ENCODE data around the gene TOLLIP.
"Not testable (repeated sequence)": the region's sequence is repeated elsewhere in the genome, so short reads cannot be mapped to it uniquely, and the experiment has no call there.

The TOLLIP gene

DNA sequence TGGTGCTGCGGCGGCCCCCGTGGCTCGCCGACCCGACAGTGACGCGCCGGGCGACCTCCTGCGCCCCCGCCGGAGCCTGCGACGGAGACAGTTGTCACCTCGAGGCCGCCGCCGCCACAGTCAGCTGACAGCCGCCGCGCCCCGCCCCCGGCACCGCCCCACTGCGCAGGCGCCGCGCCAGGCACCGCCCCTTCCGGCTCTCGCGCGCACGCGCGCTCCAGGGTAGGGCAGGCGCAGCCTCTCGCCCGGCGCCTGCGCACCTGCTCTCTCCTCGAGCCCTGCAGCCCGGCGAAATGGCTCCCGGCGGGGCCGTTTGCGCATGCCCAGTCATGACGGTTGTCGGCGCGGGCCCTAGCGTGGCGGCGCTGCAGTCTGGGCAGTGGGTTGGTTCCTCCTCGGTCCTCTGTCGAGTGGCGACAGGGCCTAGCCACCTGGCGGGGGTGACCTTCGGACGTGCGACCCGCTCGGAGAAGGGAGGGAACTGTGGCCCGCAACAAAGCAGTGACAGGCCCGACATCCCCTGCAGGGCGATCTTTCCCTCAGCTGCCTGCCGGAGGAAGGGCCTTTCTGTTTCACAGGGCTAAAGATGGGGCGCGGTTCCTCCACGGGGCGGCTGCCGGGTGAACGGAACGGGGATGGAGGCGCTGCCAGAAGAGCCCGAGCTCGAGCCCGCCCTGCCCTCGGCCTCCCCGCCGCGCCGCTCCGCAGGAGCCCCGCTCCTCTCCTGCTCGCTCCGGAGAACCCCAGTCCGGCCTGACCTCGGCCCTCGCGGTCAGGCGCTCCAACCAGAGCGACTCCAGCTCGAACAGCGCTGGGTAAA is at the start of gene TOLLIP:
TSS of gene TOLLIP (minus strand) at position 135 of the 820 bp plus-strand sequence. CDS start at position 1, 134 bp downstream.
- DNase-seq (ENCODE audit: low spot score), result peak; percentile 100

DNA sequence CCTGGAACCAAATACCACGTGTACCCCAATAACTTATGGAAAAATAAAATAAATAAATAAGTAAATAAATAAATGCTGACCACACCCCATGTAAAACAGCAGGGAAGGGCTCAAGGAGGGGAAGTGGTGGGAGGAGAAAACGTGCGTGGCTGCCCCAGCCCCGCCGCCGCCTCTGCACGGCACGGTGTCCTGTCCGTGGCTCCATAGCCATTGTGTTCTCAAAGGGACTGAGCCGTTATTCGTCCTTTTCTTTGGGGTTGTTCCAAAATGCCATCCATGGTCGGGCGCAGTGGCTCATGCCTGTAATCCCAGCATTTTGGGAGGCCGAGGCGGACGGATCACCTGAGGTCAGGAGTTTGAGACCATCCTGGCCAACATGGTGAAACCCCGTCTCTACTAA is 49.5 kb upstream of the TOLLIP start:
- DNase-seq (ENCODE audit: low spot score), result not testable (repeated sequence)

DNA sequence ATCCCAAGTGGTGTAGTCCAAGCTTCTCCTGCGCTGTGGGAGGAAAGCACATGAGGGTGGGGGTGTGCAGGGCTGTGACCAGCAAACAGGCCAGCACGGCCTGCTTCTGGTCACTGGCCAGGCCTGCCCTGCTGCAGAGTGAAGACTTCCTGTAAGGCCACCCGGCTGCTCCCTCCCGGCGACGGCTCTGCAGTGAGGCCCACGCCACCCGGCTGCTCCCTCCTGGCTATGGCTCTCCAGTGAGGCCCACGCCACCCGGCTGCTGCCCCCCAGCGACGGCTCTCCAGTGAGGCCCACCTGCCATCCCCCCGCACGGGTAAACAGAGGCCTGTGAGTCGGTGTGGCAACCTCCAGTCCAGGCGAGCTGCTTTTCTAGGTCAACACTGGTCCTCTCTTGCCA is 48.9 kb upstream of the TOLLIP start:
- DNase-seq (ENCODE audit: low spot score), result peak; percentile 26

DNA sequence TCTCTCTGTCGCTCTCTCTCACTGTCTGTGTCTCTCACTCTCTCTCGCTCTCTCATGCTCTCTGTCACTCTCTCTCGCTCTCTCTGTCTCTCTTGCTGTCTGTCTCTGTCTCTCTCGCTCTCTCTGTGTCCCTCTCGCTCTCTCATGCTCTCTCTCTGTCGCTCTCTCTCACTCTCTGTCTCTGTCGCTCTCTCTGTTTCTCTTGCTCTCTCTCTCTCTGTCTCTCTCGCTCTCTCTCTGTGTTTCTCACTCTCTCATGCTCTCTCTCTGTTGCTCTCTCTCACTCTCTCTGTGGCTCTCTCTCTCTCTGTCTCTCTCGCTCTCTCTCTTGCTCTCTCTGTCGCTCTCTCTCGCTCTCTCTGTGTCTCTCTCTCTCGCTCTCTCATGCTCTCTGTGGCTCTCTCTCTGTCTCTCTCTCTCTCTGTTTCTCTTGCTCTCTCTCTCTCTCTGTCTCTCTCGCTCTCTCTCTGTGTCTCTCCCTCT is 47.1 kb upstream of the TOLLIP start:
- no peak for DNase-seq (ENCODE audit: low spot score)

DNA sequence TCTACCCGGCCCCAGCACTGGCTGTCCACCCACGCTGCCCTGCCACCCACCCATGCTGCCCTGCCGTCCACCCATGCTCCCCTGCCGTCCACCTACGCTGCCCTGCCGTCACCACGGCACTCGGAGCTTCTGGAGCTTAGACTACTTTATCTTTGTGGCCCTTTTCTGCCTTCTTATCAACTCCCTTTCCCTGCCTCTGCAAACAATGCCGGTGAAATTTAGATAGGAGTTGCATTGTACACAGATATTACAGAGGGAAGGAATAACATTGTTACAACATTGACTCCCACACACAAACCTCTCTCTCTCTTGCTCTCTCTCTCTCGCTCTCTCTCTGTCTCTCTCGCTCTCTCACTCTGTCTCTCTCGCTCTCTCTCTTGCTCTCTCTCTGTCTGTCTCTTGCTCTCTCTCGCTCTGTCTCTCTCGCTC is 46.6 kb upstream of the TOLLIP start:
- DNase-seq (ENCODE audit: low spot score), result no peak

DNA sequence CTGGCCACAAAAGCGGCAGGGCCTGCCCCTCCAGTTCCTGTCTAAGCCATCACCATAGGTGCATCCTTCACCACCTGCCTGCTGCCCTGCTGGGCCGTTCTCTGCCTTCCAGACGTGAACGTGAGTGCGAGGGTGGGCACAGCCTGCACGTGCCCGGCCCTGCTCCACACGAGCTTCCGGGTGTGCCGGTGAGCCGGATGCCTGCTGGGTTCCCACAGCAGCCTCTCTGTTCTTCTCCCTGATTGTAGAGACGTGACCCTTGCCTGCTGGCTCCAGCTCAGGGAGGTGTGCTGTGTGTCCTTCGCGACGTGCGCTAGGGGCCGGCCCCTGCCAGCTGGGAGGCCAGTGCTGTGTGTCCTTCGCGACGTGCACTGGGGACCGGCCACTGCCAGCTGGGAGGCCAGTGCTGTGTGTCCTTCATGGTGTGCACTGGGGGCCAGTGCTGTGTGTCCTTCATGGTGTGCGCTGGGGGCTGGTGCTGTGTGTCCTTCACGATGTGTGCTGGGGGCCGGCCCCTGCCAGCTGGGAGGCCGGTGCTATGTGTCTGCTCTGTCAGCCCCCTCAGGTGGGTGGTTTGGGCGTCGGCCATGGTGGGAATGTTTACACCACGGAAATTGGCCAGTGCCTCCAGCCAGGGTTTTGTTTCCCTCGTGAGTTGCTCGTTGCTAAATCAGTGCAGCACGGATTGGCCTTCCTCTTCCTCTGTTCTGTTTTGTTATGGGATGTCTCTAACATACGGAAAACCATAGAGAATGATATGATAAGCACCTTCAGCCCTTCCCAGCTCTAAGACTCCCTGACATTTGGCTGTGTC is 44.9 kb upstream of the TOLLIP start:
- no peak for DNase-seq (ENCODE audit: low spot score)

DNA sequence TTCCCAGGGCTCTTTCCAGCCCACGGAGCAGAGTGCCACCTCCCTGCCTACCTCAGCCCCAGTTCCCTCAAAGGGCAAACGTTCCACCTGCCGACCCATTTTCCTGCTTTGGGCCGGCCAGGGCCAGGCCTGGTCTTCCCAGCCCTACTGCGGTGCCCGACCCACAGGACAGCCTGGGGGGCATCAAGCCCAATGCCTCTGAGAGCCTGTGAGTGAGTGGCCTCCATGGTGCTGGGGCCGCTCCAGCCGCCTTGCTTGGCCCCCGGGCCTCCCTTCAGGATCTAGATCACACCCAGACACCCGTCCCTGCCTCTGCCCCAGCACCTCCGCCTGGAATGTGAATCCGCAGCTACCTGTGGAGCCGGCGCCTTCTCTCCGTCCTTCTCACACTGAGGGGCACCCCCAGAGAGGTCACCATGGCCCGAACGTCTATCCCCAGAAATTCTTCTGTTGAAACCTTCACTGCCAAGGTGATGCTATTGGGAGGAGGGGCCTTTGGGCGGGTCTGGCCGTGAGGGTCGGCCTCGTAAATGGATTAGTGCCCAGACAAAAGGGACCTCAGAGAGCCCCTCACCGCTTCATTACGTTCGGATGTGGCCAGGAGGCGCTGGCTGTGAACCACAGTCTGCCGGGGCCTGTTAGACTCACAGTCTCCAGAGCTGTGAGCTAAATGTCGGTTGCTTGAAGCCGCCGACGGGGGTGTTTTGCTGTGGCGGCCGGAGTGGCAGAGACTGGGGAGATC is 44.1 kb upstream of the TOLLIP start:
- DNase-seq (ENCODE audit: low spot score), result no peak

DNA sequence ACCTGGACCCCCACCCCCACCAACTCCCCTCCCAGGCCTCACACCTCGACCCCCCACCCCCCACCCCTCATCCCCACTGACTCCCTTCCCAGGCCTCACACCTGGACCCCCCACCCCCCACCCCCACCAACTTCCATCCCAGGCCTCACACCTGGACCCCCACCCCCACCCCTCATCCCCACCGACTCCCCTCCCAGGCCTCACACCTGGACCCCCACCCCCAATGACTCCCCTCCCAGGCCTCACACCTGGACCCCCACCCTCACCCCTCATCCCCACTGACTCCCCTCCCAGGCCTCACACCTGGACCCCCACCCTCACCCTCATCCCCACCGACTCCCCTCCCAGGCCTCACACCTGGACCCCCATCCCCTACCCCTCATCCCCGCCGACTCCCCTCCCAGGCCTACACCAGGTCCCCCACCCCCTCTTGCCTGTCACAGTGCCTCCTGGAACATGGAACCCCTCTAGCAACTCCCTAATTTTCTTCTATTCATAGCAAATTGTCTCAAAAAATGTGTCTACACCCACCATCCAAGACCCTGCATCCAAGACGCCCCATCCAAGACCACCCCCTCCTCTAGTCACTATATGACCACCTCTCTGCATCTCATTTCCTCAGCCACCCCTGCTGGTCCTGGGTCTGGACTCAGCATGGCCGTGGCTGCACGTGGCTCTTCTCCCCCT is 43.4 kb upstream of the TOLLIP start:
- DNase-seq (ENCODE audit: low spot score), result no peak

DNA sequence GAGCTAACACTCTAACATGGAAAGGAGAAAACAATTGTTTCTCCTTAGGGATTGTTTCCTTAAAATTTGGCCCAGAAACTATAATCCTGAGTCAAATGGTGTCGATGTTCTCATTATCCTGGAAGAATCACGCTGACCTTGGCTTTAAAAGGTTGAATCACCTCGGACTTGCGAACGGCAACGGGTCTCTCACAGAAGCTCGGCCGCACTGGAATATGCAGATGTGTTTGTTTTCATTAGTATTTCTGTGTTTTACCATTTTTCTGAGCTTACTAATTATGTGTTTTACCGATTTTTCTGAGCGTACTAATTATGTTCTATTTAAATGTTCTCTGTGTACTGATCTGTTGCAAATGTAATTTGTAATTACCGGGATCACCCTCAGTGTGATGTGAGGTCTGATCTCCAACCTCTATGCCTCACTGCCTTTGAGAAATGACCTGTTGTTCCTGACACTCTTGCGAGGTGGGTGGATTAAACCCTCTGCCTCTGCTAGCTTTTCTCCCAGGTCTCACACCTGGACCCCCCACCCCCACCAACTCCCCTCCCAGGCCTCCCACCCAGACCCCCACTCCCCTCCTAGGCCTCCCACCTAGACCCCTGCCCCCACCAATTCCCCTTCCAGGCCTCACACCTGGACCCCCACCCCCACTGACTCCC is 42.0 kb upstream of the TOLLIP start:
- no peak for DNase-seq (ENCODE audit: low spot score)

DNA sequence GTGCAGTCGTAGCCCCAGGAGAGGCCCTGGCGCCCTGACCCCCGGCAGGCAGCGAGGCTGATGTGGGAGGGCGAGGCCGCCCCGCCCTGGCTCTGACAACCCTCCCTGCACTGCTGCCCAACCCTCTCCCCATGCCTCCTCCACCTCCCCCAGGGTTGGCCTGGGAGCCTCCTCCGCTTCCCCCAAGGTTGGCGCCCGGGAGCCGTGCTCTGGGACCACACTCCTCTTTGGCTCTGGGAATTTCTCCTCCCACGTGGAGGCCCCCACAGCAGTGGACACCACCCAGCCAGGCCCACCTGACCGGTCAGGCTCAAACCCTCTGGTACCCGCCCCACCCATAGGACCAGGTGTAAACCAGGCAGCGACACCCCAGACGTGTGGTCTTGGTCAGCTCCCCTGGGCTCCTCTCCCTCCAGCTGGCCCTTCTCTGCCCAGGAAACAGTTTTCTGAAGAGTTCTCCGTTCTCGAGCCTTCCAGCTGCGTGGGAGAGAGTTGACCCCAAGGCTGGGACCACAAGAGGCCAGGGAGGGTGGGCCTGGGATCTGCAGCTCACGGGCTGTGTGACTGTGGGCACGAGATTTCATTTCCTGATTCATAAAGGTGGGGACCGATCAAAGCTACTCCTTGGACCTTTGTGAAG is 40.8 kb upstream of the TOLLIP start:
- no peak for DNase-seq (ENCODE audit: low spot score)

DNA sequence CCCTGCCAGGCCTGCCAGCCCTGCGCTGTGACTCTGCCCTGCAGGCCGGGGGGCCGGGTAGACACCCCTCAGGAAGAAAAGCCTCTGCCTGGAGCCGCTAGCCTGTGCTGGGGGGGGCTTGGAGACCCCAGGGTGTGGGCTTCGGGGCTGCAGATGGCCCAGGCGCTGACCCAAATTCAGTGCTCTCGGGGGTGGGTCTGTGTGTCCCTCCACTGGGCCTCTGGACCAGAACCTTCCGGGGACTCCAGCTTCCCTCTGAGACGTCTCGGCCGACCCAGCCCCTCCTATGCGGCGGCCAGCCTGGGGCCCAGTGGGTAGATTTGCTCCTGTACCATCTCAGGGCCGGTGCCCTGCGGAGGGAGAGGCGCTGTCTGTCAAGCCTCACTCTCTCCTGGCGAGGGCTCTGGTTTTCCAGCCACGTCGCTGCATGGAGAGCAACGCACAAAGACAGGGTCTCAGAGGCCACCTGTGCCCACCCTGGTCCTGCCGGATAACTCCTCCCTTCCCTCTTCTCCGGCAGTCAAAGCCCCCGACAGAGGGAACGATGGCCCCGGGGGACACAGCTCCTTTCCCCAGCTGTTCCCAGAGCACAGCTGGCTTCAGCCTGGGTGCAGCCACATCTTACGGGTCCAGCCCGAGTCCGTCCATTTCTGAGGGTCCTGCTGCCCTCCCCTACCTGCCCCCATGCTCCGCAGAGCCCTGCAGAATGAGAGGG is 40.1 kb upstream of the TOLLIP start:
- no peak for DNase-seq (ENCODE audit: low spot score)

DNA sequence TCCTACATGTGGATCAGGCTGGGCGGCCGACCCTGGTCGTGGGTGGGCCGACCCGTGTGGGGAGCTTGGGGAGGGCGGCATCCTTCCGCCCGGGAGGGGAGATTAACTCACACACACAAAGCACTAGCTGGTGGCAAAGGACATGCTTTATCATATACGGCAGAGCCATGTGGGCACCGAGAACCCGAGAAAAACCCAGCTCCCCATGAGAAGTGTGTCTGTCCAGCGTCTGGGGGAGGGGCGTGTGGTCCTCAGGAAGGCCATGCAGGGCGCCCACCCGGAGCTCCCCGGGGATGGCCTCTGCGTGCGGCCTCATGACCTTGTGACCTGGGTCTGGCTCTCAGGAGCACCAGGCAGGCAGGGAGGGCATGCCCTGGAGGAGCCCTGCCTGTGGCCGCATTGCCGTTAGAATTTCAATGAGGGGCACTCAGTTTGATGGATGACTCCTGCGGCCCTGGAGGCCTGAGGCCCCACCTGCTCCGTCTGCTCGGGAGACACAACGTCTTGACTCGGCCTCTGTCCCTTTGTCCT is 39.4 kb upstream of the TOLLIP start:
- no peak for DNase-seq (ENCODE audit: low spot score)

DNA sequence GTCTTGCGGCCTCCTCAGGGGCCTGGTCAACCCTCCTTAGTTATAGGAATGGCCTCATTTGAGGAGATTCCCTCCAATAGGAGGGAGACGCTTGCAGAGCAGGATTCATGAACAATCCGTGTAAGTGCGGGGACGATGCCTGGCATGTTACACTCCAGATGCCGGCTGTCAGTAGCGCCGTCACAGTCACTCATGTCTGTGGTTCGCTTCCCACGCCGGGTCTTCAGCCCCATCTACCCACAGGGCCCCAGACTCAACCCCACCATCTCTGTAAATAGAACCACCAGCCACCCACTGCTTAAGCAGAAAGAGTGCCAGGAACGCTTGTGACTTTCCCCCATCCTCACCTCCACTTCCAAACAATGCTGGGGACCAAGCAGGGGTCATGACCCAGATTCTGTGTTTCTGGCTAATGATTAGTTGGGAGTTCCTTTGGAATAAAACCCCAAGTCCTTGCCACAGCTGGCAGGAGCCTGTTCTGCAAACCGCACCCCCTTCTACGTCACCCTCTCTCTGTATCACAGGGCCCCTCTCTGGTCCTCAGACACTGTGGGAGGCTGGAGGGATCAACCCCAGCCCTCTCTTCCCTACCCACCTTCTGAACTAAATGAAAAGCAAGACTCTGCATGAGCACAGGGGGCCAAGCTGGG is 38.8 kb upstream of the TOLLIP start:
- DNase-seq (ENCODE audit: low spot score), result no peak

DNA sequence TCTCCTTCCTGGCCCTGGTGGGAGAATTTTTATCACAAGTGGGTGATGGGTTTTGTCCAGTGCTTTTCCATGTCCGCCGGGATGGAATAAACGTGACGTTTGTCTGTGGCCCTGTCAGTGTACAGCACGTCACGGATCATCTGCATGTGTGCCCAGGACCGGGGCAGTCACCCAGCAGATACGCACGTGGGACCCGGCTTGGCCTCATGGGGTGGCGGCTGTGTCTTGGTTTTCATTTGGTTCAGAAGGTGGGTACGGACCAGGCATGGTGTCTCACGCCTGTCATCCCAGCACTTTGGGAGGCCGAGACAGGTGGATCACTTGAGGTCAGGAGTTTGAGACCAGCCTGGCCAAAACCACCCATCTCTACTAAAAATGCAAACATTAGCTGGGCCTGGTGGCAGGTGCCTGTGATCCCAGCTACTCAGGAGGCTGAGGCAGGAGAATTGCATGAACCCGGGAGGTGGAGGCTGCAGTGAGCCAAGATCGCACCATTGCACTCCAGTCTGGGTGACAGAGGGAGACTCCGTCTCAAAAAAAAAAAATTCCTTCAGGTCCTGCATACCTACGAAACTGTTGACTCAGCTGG is 38.1 kb upstream of the TOLLIP start:
- DNase-seq (ENCODE audit: low spot score), result not testable (repeated sequence)

DNA sequence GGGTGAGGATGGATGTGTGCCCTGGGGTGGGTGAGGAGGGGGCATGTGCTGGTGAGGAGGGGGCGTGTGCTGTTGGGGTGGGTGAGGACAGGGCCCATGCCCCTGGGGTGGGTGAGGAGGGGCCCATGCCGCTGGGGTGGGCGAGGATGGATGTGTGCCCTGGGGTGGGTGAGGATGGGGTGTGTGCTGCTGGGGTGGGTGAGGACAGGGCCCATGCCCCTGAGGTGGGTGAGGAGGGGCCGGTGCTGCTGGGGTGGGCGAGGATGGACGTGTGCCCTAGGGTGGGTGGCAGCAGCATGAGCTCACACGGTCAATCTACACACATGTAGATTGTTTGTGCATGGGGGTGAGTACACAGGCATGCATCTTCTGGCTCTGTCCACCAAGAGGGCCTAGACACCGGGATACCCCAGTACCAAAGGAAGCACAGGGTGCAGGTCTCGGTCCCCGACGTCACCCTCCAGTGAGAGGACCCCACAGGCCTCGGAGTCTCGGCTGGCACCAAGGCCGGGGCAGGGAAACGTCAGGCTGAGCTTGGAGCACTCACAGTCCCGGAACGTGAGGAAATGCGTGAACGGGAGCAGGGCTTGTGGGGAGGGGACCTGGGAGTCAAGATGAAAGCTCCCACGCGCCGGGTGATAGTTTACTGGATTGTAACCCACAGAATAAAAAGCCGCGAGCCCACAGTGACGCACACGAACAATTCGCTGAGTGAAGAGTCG is 37.4 kb upstream of the TOLLIP start:
- no peak for DNase-seq (ENCODE audit: low spot score)

DNA sequence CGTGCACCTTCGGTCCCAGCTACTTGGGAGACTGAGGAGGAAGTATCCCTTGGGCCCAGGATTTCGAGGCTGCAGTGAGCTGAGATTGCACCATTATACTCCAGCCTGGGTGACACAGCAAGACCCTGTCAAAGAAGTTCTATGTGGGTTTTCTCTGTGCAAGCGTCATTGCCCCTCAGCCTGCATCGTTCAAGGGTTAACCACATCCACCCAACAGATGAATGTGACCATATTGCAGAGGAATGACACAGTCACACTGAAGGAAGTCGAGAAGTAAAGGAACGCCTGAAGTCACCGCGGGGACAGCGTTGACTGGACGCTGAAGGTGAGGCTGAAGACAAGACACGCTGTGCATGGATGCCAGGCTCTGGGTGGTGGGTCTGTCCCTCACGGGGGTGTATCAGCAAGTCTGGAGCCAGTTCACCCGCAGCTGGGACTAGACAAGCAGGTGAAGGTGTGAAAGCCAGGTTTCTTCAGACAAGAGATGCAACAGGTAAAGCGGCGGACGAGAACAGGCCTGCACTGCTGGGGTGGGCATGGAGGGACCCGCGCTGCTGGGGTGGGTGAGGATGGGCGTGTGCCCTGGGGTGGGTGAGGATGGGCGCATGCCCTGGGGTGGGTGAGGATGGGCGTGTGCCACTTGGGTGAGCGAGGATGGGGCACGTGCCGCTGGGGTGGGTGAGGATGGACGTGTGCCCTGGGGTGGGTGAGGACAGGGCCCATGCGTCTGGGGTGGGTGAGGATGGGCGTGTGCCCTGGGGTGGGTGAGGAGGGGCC is 36.5 kb upstream of the TOLLIP start:
- DNase-seq (ENCODE audit: low spot score), result no peak

DNA sequence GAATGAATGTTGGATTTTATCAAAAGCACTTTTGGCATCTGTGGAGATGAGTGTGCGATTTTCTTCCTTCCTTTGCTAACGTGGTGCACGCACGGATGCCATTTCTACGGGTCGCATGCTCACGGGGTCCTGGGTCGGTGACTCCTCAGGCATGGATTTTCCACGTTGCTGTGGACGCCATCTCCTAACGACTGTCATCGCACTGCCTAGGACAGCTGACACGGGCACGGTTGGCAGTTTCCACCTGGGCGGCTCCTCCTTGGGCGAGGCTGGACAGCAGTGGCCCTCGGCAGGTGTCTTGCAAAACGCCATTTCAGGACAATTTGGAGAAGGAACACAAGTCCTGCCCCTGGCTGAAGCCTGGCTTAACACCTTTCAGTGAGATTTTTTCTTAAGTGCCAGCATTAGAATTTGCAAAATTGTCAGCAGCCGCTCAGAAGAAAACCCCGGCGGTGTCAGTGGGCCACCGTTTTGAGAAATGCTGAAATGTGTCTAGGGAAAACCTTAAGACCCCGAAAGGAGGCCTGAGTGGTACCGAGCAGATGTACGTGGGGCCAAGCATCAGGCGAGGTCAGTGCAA is 34.7 kb upstream of the TOLLIP start:
- no peak for DNase-seq (ENCODE audit: low spot score)
